GM04504 (cell line): Measurements from ENCODE around the gene SH3D21.
A peak's percentile ranks its signal among the peaks of the same experiment; 100 is the strongest.

Experiments
- DNase-seq: peaks from one replicate; pipeline ENCODE4 v3.0.0-alpha.2; 2012; ENCODE audit warnings: low read depth

Gene SH3D21

GRCh38 chr1:36303650-36304360 is 2.4 kb upstream of the SH3D21 start:
- no peak for DNase-seq

GRCh38 chr1:36304521-36304920 is 1.6 kb upstream of the SH3D21 start:
- DNase-seq: no peak

GRCh38 chr1:36304970-36305914 is 926 bp upstream of the SH3D21 start:
- no peak for DNase-seq

- DNase-seq: no peak
Observed at GRCh38 chr1:36305915-36306209, 306 bp upstream of the SH3D21 start.

GRCh38 chr1:36306902-36307456 is 811 bp downstream of the SH3D21 start:
- peak; percentile 76 for DNase-seq

- no peak for DNase-seq
Observed at GRCh38 chr1:36307601-36308330, 1.6 kb downstream of the SH3D21 start.

GRCh38 chr1:36309397-36309796 is 3.2 kb downstream of the SH3D21 start:
- no peak for DNase-seq

- DNase-seq: no peak
Observed at GRCh38 chr1:36320291-36320761, 14.2 kb downstream of the SH3D21 start.

- no peak for DNase-seq
Observed at GRCh38 chr1:36320767-36321118, 14.6 kb downstream of the SH3D21 start.

- peak; percentile 97 for DNase-seq
Observed at GRCh38 chr1:36321119-36321951, 15.2 kb downstream of the SH3D21 start.

GRCh38 chr1:36322041-36322785 is 16.0 kb downstream of the SH3D21 start:
- no peak for DNase-seq

GRCh38 chr1:36322786-36323635 is 16.8 kb downstream of the SH3D21 start:
- no peak for DNase-seq

GRCh38 chr1:36323636-36324352 is 17.6 kb downstream of the SH3D21 start, which contains the start of gene EVA1B:
TSS of gene EVA1B (minus strand) at chr1:36323645. CDS start at chr1:36323037, 608 bp downstream.
- no peak for DNase-seq

- DNase-seq: no peak
Observed at GRCh38 chr1:36324353-36324703, 18.2 kb downstream of the SH3D21 start.

- no peak for DNase-seq
Observed at GRCh38 chr1:36326499-36326898, 20.3 kb downstream of the SH3D21 start.

GRCh38 chr1:36327421-36328087 is 21.4 kb downstream of the SH3D21 start:
- no peak for DNase-seq

GRCh38 chr1:36328088-36328480 is 21.9 kb downstream of the SH3D21 start:
- no peak for DNase-seq

- no peak for DNase-seq
Observed at GRCh38 chr1:36328713-36329112, 22.5 kb downstream of the SH3D21 start.

- DNase-seq: no peak
Observed at GRCh38 chr1:36329817-36330216, 23.6 kb downstream of the SH3D21 start.
